ENCODE results near the gene TRIM73. TPM values are rescaled to one million over a fixed set of nuclear protein-coding genes. Genes with fewer than 3 reads are reported as not detected.
"Not testable (repeated sequence)": the region's sequence is repeated elsewhere in the genome, so short reads cannot be mapped to it uniquely, and the experiment has no call there.

TRIM73 gene
- polyA plus RNA-seq: 4.8 TPM
- long read RNA-seq, donor 1, partial matches to known transcripts: 0 of 1 reads
- long read RNA-seq, donor 1, other reads (novel, unspliced or antisense): 0 of 1 reads
- long read RNA-seq, donor 2: 0 reads
- long read RNA-seq, donor 3: 0 reads
- long read RNA-seq, donor 4: 0 reads
- long read RNA-seq, donor 5: 0 reads
- long read RNA-seq, donor 6: 0 reads
- long read RNA-seq, donor 7: 0 reads
- long read RNA-seq, donor 8, partial matches to known transcripts: 0 of 6 reads
- long read RNA-seq, donor 8, other reads (novel, unspliced or antisense): 6 of 6 reads
- long read RNA-seq, donor 9: 0 reads
- long read RNA-seq, donor 10, partial matches to known transcripts: 0 of 1 reads
- long read RNA-seq, donor 10, other reads (novel, unspliced or antisense): 0 of 1 reads
- long read RNA-seq, donor 11: 0 reads

DNA sequence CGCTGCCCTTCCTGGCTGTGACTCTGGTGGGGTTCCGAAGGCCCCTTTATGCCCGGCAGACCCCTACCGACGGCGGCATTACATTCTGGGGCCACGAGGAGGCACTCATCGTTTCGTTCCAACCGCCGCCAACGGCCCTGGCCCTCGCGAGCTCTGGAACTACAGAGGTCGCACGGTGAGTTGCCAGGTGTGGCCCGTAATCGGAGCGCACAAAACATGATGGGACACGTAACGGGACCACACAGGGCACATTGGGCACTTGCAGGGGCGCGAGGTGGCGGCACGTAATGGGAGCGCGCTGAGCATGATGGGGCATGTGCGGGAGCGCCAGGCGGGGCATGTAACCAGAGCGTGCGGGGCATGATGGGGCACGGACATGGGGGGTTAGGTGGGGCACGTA is at the start of gene TRIM73:
Gene TRIM73, plus strand, starts transcription at position 301 of the 400 bp plus-strand sequence. CDS start 3,305 bp downstream, outside the sequence.
- not testable (repeated sequence) for H3K4me3 ChIP-seq (ENCODE audit: low read length); H3K27ac ChIP-seq (ENCODE audit: low read length); H3K27me3 ChIP-seq (ENCODE audit: control insufficient read depth, insufficient read depth, low read length); H3K9me3 ChIP-seq (ENCODE audit: control insufficient read depth, low read depth, low read length); DNase-seq; H3K36me3 ChIP-seq (ENCODE audit: control insufficient read depth, insufficient read depth, low read length); H3K4me1 ChIP-seq (ENCODE audit: control insufficient read depth, insufficient read depth, low read length)
- no CpG with 5 or more reads among the region's 34 CpGs for WGBS (ENCODE audit: insufficient coverage, low lambda C conversion rate)

- H3K36me3 ChIP-seq (ENCODE audit: control insufficient read depth, insufficient read depth, low read length); H3K4me3 ChIP-seq (ENCODE audit: low read length); H3K4me1 ChIP-seq (ENCODE audit: control insufficient read depth, insufficient read depth, low read length); H3K9me3 ChIP-seq (ENCODE audit: control insufficient read depth, low read depth, low read length); H3K27me3 ChIP-seq (ENCODE audit: control insufficient read depth, insufficient read depth, low read length); H3K27ac ChIP-seq (ENCODE audit: low read length): not testable (repeated sequence)
- DNase-seq: peak in 1 of 2 donors; percentile 2
- no CpG with 5 or more reads among the region's 70 CpGs for WGBS (ENCODE audit: insufficient coverage, low lambda C conversion rate)
Measured at GRCh38 chr7:75358671-75359541, 36.5 kb upstream of the TRIM73 start.

GRCh38 chr7:75359542-75359848 is 35.9 kb upstream of the TRIM73 start:
- WGBS (ENCODE audit: insufficient coverage, low lambda C conversion rate): no CpG with 5 or more reads among the region's 29 CpGs
- H3K9me3 ChIP-seq (ENCODE audit: control insufficient read depth, low read depth, low read length); H3K36me3 ChIP-seq (ENCODE audit: control insufficient read depth, insufficient read depth, low read length); H3K27ac ChIP-seq (ENCODE audit: low read length); H3K4me3 ChIP-seq (ENCODE audit: low read length); H3K27me3 ChIP-seq (ENCODE audit: control insufficient read depth, insufficient read depth, low read length); H3K4me1 ChIP-seq (ENCODE audit: control insufficient read depth, insufficient read depth, low read length); DNase-seq: not testable (repeated sequence)

DNA sequence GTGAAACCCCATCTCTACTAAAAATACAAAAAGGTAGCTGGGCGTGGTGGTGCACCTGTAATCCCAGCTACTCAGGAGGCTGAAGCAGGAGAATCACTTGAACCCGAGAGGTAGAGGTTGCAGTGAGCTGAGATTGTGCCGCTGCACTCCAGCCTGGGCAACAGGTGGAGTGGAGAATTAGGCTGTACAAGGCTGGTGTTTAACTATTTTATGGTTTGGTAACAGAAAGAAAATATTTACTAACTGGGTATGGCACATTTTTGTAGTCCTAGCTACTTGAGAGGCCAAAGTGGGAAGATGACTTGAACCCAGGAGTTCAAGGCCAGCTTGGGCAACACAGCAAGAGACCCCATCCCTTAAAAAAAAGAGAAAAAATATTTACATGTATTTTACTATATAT is 31.4 kb upstream of the TRIM73 start:
- not testable (repeated sequence) for H3K4me1 ChIP-seq (ENCODE audit: control insufficient read depth, insufficient read depth, low read length); H3K4me3 ChIP-seq (ENCODE audit: low read length); H3K27ac ChIP-seq (ENCODE audit: low read length); H3K36me3 ChIP-seq (ENCODE audit: control insufficient read depth, insufficient read depth, low read length); DNase-seq; H3K27me3 ChIP-seq (ENCODE audit: control insufficient read depth, insufficient read depth, low read length); H3K9me3 ChIP-seq (ENCODE audit: control insufficient read depth, low read depth, low read length)
- WGBS (ENCODE audit: insufficient coverage, low lambda C conversion rate): no CpG with 5 or more reads among the region's 3 CpGs

- H3K36me3 ChIP-seq (ENCODE audit: control insufficient read depth, insufficient read depth, low read length); H3K4me3 ChIP-seq (ENCODE audit: low read length); H3K27ac ChIP-seq (ENCODE audit: low read length); H3K4me1 ChIP-seq (ENCODE audit: control insufficient read depth, insufficient read depth, low read length); H3K27me3 ChIP-seq (ENCODE audit: control insufficient read depth, insufficient read depth, low read length); DNase-seq; H3K9me3 ChIP-seq (ENCODE audit: control insufficient read depth, low read depth, low read length): not testable (repeated sequence)
- no CpG with 5 or more reads among the region's 5 CpGs for WGBS (ENCODE audit: insufficient coverage, low lambda C conversion rate)
Measured at GRCh38 chr7:75366643-75367042, 28.8 kb upstream of the TRIM73 start.

- WGBS (ENCODE audit: insufficient coverage, low lambda C conversion rate): no CpG with 5 or more reads among the region's 9 CpGs
- H3K4me1 ChIP-seq (ENCODE audit: control insufficient read depth, insufficient read depth, low read length); H3K27me3 ChIP-seq (ENCODE audit: control insufficient read depth, insufficient read depth, low read length): not testable (repeated sequence)
Measured at GRCh38 chr7:75367313-75367712, 28.1 kb upstream of the TRIM73 start.

DNA sequence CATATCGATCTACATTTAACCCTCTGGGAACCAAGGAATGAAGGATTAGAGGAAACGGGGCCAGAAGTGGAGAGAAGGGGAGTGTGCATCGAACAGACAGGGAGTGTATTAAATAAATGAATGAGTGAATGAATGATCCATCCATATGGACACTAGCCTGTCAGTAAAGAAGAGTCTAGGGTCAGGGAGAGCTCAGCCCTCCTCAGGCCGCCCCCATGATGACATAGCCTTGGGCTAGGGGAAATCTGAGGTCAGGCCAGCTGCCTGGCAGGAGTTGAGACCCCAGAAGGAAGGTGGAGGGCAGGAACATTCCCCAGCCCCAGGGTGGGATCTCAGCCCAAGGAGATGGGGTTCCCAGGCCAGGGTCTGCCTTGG is 21.3 kb upstream of the TRIM73 start:
- WGBS (ENCODE audit: insufficient coverage, low lambda C conversion rate): no CpG with 5 or more reads among the region's 4 CpGs
- H3K27me3 ChIP-seq (ENCODE audit: control insufficient read depth, insufficient read depth, low read length); H3K4me3 ChIP-seq (ENCODE audit: low read length); DNase-seq; H3K4me1 ChIP-seq (ENCODE audit: control insufficient read depth, insufficient read depth, low read length); H3K27ac ChIP-seq (ENCODE audit: low read length); H3K9me3 ChIP-seq (ENCODE audit: control insufficient read depth, low read depth, low read length); H3K36me3 ChIP-seq (ENCODE audit: control insufficient read depth, insufficient read depth, low read length): not testable (repeated sequence)

More at GRCh38 chr7:75367313-75367712, 28.1 kb upstream of the TRIM73 start:
- not testable (repeated sequence) for H3K27ac ChIP-seq (ENCODE audit: low read length); H3K4me3 ChIP-seq (ENCODE audit: low read length); DNase-seq; H3K9me3 ChIP-seq (ENCODE audit: control insufficient read depth, low read depth, low read length); H3K36me3 ChIP-seq (ENCODE audit: control insufficient read depth, insufficient read depth, low read length)

- not testable (repeated sequence) for H3K27me3 ChIP-seq (ENCODE audit: control insufficient read depth, insufficient read depth, low read length); DNase-seq; H3K4me1 ChIP-seq (ENCODE audit: control insufficient read depth, insufficient read depth, low read length); H3K36me3 ChIP-seq (ENCODE audit: control insufficient read depth, insufficient read depth, low read length); H3K4me3 ChIP-seq (ENCODE audit: low read length); H3K27ac ChIP-seq (ENCODE audit: low read length); H3K9me3 ChIP-seq (ENCODE audit: control insufficient read depth, low read depth, low read length)
- WGBS (ENCODE audit: insufficient coverage, low lambda C conversion rate): no CpG with 5 or more reads among the region's 17 CpGs
Measured at GRCh38 chr7:75374519-75375317, 20.7 kb upstream of the TRIM73 start.

DNA sequence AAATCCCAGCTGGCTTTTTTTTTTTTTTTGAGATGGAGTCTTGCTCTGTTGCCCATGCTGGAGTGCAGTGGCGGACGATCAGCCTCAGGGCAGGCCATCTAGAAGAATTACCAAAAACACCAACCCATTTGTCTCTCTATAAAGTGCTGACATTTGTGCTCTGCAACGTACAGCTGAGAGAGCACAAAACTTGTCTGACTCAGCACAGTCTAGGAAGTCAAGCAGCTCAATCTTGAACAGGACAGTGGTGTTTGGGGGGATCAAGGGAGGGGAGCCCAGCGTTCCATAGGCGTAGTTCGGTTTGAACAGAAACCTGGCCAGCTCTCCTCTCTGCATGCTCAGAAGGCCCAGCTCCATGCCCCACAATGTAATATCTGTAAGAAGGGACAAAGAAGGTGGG is 2.2 kb upstream of the TRIM73 start:
- not testable (repeated sequence) for H3K9me3 ChIP-seq (ENCODE audit: control insufficient read depth, low read depth, low read length); DNase-seq; H3K27ac ChIP-seq (ENCODE audit: low read length); H3K4me3 ChIP-seq (ENCODE audit: low read length); H3K27me3 ChIP-seq (ENCODE audit: control insufficient read depth, insufficient read depth, low read length); H3K36me3 ChIP-seq (ENCODE audit: control insufficient read depth, insufficient read depth, low read length); H3K4me1 ChIP-seq (ENCODE audit: control insufficient read depth, insufficient read depth, low read length)
- no CpG with 5 or more reads among the region's 6 CpGs for WGBS (ENCODE audit: insufficient coverage, low lambda C conversion rate)

DNA sequence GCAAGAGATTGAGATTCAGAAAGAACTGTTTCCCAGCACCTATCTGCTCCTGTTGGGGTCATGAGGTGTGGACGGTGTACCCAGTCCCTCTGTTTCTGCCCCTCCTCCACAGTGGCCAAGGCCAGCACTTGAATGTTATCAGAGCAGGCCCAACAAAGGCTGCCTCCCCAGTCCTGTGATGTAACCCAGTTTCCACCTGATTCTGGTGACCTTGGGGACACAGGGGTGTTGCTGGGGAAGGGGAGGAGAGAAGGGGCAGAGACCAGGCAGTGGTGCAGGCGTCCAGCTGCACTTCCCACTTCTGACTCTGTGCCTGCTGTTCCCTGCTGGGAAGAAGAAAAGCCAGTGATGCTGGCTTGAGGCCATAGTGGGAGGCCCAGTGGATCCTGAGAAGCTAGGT is 2.4 kb downstream of the TRIM73 start:
- not testable (repeated sequence) for H3K27ac ChIP-seq (ENCODE audit: low read length); H3K27me3 ChIP-seq (ENCODE audit: control insufficient read depth, insufficient read depth, low read length); H3K4me3 ChIP-seq (ENCODE audit: low read length); H3K4me1 ChIP-seq (ENCODE audit: control insufficient read depth, insufficient read depth, low read length); H3K36me3 ChIP-seq (ENCODE audit: control insufficient read depth, insufficient read depth, low read length); DNase-seq; H3K9me3 ChIP-seq (ENCODE audit: control insufficient read depth, low read depth, low read length)
- no CpG with 5 or more reads among the region's 2 CpGs for WGBS (ENCODE audit: insufficient coverage, low lambda C conversion rate)

Measured in large intestine (tissue), 12 donors.